Measurements from ENCODE around the gene VMP1. TPM values are rescaled to one million over a fixed set of nuclear protein-coding genes. Genes with fewer than 3 reads are reported as not detected.

Gene VMP1
- total RNA-seq, result 436 and 608 TPM in 2 replicates

DNA sequence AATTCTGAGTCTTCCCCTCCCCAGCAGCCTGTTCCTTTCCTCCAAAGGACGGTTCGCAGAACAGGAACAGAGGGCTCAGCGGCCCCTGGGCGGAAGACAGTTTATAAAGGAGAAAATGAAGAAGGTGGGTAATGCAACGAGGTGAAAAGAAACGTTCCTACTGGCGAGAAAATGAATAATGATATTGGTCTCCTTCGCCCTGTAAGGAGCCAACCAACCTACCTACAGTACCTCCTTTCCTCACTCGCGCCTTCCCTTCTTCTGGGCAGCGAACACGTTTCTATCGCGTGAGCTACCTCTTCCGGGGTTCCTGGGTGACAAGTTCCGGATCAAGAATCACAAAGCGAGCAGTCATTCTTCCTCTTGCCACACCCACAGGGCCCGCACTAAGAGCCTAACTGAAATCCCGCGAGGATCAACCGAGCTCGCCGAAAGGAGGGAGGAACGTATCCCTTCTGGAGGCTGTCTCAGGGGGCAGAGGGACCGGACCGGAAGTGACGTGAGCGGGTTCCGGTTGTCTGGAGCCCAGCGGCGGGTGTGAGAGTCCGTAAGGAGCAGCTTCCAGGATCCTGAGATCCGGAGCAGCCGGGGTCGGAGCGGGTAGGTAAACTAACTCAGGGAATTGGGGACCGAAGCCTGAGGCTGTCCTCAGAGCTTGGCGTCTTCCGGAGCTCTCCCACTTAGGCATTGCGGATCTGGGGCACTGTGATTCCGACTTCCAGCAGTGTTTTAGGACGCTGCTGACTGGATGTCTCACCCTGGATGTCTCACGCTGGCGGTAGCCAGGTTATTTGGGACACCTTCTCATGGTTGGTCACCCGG lies at the start of gene VMP1, which contains the start of gene PTRH2:
VMP1 (plus strand) TSS at position 506 of the 822 bp plus-strand sequence. CDS start 23,793 bp downstream, outside the sequence.
PTRH2 (minus strand) TSS at position 282 of the 822 bp plus-strand sequence. CDS start 9,452 bp downstream, outside the sequence.
- peak within 1 kb of the TSS; percentile 99 for H3K4me3 ChIP-seq (ENCODE audit: low read depth, low read length)
- peak; percentile 100 for DNase-seq (ENCODE audit: low read depth)
- TF ChIP-seq, protein P1, sequence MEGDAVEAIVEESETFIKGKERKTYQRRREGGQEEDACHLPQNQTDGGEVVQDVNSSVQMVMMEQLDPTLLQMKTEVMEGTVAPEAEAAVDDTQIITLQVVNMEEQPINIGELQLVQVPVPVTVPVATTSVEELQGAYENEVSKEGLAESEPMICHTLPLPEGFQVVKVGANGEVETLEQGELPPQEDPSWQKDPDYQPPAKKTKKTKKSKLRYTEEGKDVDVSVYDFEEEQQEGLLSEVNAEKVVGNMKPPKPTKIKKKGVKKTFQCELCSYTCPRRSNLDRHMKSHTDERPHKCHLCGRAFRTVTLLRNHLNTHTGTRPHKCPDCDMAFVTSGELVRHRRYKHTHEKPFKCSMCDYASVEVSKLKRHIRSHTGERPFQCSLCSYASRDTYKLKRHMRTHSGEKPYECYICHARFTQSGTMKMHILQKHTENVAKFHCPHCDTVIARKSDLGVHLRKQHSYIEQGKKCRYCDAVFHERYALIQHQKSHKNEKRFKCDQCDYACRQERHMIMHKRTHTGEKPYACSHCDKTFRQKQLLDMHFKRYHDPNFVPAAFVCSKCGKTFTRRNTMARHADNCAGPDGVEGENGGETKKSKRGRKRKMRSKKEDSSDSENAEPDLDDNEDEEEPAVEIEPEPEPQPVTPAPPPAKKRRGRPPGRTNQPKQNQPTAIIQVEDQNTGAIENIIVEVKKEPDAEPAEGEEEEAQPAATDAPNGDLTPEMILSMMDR (IDR thresholded peaks at IDR 0.05; ENCODE audit: insufficient read depth, low read depth, low read length), result no peak

DNA sequence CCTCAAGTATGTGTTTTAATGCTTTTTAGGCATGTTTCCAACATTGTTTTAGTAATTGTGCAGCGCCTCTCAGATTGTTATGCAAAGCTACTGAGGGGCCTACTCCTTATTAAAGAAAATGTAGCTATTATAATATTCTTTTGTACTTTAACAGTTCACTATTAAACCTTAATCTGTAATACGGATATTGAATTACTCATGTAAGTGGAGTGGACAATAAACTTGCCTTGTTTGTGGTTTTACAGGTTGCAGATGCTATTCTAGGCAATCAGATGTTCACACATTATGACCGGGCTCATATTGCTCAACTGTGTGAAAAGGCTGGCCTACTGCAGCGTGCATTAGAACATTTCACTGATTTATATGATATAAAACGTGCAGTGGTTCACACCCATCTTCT lies 41.2 kb upstream of the VMP1 start:
- DNase-seq (ENCODE audit: low read depth), result peak; percentile 73
- H3K4me3 ChIP-seq (ENCODE audit: low read depth, low read length), result no peak overlapping the region
- TF ChIP-seq, protein P1 (IDR thresholded peaks at IDR 0.05; ENCODE audit: insufficient read depth, low read depth, low read length), result no peak

GRCh38 chr17:59668816-59669215 lies 38.6 kb upstream of the VMP1 start:
- TF ChIP-seq, protein P1 (IDR thresholded peaks at IDR 0.05; ENCODE audit: insufficient read depth, low read depth, low read length), result no peak
- peak; percentile 88 for DNase-seq (ENCODE audit: low read depth)
- H3K4me3 ChIP-seq (ENCODE audit: low read depth, low read length), result no peak overlapping the region

GRCh38 chr17:59669411-59669810 lies 38.0 kb upstream of the VMP1 start:
- H3K4me3 ChIP-seq (ENCODE audit: low read depth, low read length), result no peak overlapping the region
- TF ChIP-seq, protein P1 (IDR thresholded peaks at IDR 0.05; ENCODE audit: insufficient read depth, low read depth, low read length), result no peak
- DNase-seq (ENCODE audit: low read depth), result no peak

DNA sequence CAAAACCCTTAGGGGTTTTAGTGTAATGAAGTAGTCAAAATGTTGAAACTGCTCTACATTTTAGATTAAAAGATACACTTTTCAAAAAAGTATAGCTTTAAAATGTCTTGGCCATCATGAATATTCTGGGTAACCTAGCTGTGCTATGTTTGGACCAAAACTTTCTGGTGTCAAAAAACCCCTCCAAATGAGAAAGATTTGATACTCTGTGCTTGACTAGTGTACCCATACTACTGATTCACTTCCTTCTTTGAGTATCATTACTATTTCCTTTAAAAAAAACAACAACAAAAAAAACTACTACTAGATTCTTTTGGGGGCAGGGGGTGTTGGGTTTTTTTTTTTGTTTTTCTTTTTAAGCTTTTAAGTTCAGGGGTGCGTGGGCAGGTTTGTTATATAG lies 37.5 kb upstream of the VMP1 start:
- H3K4me3 ChIP-seq (ENCODE audit: low read depth, low read length), result no peak overlapping the region
- TF ChIP-seq, protein P1 (IDR thresholded peaks at IDR 0.05; ENCODE audit: insufficient read depth, low read depth, low read length), result no peak
- DNase-seq (ENCODE audit: low read depth), result no peak

DNA sequence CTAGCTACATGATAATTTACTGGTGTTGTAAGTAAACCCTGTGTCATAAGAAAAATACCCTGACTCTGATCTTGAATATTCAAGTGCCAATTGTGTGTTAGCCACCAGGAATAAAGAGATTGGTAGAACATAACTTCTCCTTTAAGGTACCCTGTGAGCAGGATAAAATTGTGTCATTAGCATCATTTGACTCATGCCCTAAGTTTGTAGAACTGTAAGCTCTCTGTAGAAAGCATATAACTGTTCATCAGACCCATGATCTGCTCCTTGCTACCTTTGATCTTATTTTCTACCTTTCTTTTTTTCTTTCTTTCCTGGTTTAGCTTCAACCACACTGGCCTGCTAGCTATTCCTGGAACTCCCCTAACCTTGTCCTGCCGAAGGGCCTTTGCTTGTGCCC lies 36.1 kb upstream of the VMP1 start:
- DNase-seq (ENCODE audit: low read depth), result no peak
- TF ChIP-seq, protein P1 (IDR thresholded peaks at IDR 0.05; ENCODE audit: insufficient read depth, low read depth, low read length), result no peak
- no peak overlapping the region for H3K4me3 ChIP-seq (ENCODE audit: low read depth, low read length)

All from fibroblast of villous mesenchyme (primary cell).